Embryonic facial prominence (tissue), 1 donor: ENCODE data around the gene DDX5.

Experiments
- DNase-seq: peaks from one replicate; pipeline ENCODE4 v3.0.0-alpha.2; 2016; ENCODE audit errors: extremely low spot score

Gene DDX5

DNA sequence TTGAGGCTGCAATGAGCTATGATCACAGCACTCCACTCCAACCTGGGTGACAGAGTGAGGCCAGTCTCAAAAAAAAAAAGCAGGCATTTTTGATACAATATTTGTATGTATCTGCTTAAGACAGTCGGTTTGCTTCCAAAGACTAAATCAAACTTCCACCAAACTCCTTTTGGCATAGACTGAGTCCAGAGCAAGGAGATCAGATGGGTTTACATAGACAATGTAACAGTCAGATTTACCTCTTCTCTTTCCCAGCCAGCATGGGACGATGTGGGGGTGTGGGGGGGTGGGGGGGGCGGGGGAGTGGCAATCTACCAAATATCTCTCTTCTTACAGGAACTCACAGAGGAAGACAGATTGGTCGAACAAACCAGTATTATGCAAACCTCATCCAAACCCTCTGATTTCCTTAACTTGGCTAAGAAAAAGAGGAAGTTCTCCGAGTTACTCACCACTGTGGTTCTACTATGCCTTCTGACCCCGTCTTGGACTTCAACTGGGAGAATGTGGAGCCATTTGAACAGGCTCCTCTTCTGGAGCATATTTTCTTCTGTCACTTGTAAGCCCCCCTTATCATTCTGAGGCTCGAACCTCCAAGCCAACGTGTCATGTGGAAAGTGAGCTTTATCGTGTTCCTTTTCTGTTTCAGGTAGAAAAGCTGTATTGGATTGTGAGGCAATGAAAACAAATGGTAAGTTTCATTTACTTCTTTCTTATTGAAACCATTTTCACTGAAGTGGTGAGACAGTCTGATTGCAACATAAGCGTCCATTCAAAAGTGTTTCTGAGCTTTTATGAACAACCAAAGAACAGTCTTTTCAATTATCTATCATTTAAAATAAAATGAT lies 57.2 kb downstream of the DDX5 start, which contains the start of gene MILR1:
Gene MILR1, plus strand, starts transcription at position 451 of the 848 bp plus-strand sequence. Its CDS starts 54 bp downstream, at position 505.
- DNase-seq = no peak
